GM21737 (cell line): ENCODE results near the gene COMMD1.
"Not testable (repeated sequence)": the region's sequence is repeated elsewhere in the genome, so short reads cannot be mapped to it uniquely, and the experiment has no call there.

Source experiments
- ATAC-seq: cut with Tn5 transposase; IDR thresholded peaks from one replicate; pipeline ENCODE4 v1.9.1; 2021; ENCODE audit warnings: mild to moderate bottlenecking, moderate library complexity; ENCODE audit not compliant: unreplicated experiment

COMMD1 gene

DNA sequence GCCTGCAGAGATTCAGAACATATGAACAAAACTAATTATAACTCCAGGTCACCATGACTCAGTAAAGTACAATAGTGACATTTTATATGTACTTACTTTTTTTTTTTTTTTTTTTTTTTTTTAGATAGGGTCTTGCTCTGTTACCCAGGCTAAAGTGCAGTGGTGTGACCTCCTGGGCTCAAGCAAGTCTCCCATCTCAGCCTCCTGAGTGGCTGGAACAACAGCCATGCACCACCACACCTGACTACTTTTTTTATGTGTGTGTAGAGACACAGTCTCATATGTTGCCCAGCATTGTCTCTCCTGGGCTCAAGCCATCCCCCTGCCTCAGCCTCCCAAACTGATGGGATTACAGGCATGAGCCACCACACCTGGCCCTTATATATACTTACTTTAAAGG, 159.8 kb downstream of the COMMD1 start:
- no peak for ATAC-seq

DNA sequence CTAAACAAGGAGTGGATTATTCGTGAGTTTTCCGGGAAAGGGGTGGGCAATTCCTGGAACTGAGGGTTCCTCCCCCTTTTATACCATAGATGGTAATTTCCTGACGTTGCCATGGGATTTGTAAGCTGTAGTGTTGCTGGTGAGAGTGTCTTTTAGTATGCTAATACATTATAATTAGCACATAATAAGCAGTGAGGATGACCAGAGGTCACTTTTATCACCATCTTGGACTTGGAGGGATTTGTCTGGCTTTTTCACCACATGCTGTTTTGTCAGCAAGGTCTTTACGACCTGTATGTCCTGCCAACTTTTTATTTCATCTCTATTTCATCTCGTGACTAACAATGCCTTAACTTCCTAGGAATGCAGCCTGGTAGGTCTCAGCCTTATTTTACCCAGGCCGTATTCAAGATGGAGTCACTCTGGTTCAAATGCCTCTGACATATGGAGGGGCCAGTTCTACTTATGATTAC, 165.7 kb downstream of the COMMD1 start:
- no peak for ATAC-seq

- no peak for ATAC-seq
Measured at GRCh38 chr2:62071760-62072680, 166.5 kb downstream of the COMMD1 start.

DNA sequence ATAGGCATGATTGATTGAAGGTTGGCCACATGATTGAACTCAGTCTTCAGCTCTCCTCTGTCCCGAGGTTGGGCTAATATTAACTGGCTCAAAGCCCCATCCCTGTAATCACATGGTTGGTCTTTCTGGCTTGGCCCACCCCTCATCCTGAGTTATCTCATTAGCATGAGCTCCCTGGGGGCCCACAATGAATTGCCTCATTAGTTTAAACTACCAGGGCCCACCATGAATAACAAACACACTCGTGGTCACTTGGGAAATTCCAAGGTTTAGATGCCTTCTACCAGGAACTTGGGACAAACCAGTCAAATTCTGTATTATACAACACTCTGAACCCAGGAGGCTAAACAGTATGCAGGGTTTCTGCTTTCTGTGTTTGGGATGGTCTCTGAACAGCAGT, 168.8 kb downstream of the COMMD1 start:
- no peak for ATAC-seq

DNA sequence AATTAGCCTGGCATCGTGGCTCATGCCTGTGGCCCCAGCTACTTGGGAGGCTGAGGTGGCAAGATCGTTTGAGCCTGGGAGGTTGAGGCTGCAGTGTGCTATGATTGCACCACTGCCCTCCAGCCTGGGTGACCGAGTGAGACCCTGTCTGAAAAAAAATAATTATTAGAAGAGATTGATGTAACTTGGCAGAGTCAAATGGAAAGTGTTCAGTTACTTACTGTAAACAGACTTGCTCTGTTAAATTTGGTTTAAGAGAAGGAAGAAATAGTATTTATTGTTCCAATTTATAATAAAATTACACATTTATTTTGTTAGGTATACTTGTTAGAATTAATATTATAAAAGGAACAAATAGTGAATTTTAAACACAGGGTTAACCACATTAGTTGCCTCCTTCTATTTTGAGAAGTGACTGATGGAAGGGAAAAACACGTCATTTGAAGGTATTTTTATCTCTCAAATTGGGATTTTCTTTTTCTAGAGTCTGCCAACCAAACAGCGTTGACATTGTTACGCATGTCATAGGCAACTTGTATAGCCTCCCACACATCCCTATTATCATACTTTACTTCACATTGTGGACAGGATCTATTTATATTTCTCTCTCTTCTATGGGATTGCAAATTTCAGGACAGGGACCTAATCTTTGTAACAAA, 171.6 kb downstream of the COMMD1 start:
- no peak for ATAC-seq

DNA sequence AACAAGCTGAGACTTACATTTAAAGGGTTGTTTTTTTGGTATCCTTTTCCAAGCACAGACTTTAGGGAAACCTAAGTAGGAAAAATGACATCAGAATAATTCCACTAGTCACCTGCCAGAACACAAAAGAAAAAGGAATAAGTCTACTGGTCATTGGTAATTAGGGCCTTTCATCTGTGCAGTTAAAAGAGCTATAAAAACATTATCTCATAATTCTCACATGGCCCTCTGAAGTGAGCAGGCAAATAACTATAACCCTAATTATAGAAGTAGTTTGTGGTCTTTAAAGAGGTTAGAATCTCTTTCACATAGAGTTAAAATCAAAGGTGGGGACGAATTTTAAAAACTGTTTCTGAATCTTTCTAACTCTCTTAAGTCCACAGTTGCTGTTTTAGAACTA, 179.3 kb downstream of the COMMD1 start:
- ATAC-seq = no peak

- ATAC-seq = no peak
Measured at GRCh38 chr2:62089658-62090057, 184.2 kb downstream of the COMMD1 start.

- ATAC-seq = no peak
Measured at GRCh38 chr2:62091471-62091870, 186.0 kb downstream of the COMMD1 start.

GRCh38 chr2:62099050-62099449, 193.6 kb downstream of the COMMD1 start:
- no peak for ATAC-seq

DNA sequence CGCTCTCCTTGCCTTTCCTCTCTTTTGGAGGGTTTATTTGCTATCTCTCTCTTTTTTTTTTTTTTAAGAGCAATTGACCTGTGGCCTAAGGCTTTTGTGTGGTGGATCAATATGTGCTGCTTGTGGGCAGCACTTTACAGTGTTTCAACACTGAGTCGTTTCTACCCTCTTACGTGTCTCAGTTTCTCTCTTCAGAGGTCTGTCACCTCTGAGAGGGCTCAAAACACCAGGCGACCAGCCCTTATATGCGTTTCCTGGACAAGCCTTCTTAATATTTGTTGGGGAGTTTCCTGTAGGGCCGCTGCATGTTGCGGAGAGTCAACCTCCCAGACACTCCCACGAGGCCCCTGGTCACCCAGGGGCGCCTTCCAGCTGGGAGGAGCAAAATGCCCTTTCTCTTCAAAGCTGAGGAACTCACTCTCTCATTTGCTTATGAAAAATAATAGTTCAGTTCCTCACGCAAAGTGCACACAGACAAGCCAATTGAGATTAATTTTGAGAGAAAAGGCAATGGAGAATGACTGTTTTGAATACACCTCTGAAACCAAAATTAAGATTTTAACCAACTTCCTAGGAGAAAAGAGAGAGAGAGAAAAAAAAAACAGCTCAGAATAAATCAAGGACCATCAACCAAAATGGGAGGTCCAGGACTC, 194.2 kb downstream of the COMMD1 start:
- peak; percentile 84 for ATAC-seq

DNA sequence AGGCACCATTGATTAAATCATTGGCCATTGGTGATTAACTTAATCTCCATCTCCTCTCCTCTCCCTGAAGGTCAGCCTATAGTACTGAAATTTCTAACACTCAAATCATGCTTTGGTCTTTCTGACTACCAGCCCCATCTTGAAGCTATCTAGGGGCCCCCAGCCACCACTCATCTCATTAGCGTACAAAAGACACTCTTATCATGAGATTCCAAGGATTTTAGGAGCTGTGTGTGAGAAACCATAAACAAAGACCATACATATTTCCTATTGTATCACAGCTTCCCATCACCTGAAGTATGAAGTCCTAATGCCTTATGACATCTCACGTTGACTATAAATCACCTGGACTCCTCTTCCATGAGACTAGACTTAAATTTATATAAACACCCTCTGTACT, 196.4 kb downstream of the COMMD1 start:
- ATAC-seq = no peak

GRCh38 chr2:62102402-62102920, 197.0 kb downstream of the COMMD1 start:
- no peak for ATAC-seq

DNA sequence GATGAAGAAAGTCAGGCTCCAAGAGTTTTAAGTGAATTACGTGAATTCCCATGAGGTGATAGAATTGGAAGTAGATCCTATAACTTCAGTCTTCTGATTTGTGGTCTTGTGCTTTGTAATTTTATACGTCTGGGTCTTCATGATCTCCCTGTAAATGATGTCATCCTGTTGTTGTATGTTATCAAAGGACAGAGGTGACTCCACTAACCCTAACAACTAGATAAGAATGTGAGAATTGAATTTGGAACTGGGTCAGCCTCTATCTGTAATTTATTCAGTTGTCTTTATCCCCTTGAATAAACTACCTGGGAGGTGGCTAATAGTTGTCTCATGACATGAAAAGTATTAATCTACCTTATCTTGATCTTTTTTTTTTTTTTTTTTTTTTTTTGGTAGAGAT, 204.1 kb downstream of the COMMD1 start:
- no peak for ATAC-seq

DNA sequence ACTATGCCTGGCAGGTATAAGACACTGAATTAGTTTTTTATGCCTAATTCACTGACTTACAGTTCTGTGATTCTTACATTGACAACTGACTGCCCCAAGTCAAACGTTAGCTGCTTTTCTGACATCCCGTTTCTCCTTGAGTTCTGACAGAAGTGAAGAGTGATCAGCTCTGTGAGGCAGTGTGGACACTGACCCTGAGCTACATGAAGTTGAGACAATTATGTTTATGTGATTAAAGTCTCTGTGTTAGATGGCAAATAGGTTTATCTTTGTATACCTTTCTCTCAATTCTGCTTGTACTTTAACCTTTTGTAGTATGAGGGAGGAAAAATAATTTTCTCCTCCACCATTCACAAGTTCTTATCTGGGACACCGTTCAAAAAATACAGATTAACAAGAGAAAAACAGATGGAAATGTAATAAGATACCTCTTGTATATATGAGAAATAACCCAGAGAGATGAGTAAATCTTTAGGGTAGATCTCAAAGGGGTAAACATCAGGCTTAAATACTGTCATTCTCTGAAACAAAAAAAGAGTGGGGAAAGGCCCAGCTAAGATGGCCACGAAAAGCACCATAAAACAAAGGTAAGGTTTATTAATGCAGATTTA, 205.0 kb downstream of the COMMD1 start:
- ATAC-seq = no peak

DNA sequence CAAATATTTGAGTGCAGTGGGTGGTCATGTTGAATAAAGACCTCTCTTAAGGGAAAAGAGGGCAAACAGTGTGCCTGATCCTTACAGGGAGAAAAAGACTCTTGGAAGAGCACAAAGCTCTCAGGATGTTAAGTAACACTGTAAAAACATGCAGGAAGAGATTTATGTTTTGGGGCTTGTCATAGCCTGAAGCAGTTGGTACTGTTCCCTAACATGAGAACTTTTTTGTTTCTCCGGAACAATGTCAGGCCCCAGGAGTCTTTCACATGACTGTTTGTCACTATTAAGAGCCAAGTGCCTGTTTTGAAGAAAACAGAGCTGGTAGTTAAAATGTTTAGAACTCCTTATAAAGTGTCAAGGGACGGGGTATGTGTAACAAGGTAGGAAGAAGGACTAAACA, 206.7 kb downstream of the COMMD1 start:
- no peak for ATAC-seq

GRCh38 chr2:62114564-62114963, 209.1 kb downstream of the COMMD1 start:
- ATAC-seq = no peak

GRCh38 chr2:62116983-62117382, 211.5 kb downstream of the COMMD1 start:
- ATAC-seq = no peak

DNA sequence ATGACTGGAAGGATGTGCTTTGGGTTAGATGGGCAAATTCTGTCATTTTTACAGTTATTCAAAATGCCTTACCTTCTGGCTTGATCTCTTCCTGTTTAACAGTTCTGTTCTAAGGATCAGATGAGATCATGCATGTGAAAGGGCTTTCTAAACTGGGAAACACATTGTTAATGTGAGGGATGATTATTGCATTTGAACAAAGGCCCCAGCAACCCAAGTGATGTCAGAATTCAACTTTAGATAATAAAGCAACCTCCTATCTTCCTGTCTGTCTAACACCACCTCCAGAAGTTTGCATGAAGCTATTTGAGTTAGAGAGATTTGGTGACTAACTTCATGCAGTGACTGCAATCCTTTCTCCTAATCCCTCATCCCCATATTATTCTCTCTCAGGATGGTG, 212.7 kb downstream of the COMMD1 start:
- no peak for ATAC-seq

DNA sequence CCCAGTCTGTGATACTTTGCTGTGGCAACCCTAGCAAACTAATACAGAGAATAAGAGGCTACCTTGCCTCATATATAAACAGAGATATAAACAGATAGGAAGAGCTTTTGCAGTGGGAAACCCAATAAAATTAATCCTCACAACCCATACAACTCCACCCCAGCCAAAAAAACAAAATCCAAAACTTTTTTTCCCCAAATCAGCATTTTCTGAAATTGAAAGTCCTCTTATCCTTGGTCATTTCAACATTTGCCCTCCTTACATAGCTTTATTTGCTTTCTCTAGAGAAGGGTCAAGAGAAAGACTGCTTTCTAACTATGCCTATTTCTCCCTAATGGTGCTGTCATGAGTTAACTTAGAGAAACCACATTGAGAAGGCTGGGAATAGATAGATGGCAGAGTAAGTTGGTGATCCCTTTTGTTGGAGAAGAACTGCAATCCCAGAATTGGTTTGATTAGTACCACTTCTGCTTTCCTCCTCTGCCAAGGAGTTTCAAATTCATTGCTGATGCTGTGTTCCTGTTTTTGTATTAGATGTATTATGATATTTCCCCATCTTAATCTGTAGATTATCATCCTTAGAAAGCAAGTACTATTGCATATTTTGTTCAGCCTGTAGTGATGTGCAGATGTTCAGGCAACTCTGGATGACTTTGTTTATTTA, 214.0 kb downstream of the COMMD1 start:
- no peak for ATAC-seq

- not testable (repeated sequence) for ATAC-seq
Measured at GRCh38 chr2:62126239-62126638, 220.8 kb downstream of the COMMD1 start.
